ENCODE results near the gene TMEM238.
"Not testable (repeated sequence)": the region's sequence is repeated elsewhere in the genome, so short reads cannot be mapped to it uniquely, and the experiment has no call there.

DNA sequence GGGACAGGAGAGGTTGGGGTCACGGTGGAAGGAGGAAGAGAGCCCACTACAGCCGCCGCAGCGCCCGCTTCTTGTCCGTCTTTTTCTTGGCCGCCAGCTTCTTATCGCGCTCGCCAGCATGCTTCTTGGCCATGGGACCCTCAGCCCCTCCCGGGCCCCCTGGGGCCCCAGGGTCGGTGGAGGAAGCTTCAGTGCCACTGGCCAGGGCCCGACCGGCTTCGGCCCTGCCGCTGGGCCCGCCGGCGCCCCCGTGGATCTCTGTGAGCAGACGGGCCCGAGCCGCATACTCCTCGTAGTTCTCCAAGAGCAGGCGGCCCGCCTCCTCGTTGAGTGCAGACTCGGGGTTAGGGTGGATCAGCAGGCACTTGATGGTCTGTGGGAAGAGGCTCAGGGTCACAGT, 17.3 kb upstream of the TMEM238 start:
- not testable (repeated sequence) for TF ChIP-seq EP300 (IDR thresholded peaks at IDR 0.05)
- TF ChIP-seq, protein P1, sequence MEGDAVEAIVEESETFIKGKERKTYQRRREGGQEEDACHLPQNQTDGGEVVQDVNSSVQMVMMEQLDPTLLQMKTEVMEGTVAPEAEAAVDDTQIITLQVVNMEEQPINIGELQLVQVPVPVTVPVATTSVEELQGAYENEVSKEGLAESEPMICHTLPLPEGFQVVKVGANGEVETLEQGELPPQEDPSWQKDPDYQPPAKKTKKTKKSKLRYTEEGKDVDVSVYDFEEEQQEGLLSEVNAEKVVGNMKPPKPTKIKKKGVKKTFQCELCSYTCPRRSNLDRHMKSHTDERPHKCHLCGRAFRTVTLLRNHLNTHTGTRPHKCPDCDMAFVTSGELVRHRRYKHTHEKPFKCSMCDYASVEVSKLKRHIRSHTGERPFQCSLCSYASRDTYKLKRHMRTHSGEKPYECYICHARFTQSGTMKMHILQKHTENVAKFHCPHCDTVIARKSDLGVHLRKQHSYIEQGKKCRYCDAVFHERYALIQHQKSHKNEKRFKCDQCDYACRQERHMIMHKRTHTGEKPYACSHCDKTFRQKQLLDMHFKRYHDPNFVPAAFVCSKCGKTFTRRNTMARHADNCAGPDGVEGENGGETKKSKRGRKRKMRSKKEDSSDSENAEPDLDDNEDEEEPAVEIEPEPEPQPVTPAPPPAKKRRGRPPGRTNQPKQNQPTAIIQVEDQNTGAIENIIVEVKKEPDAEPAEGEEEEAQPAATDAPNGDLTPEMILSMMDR (IDR thresholded peaks at IDR 0.05): not testable (repeated sequence)
